H1 (cell line): ENCODE measurements around the gene TRIM45.

Source experiments
- CHD7 ChIP-seq: fragments of 300-600 bp; sonication (generic); IDR thresholded peaks from 2 replicates; pipeline ENCODE4 v1.7.1; 2012; ENCODE audit warnings: low read length, moderate library complexity, mild to moderate bottlenecking, inconsistent platforms; ENCODE audit not compliant: insufficient replicate concordance
- CTCF ChIP-seq, 3 experiments: IDR thresholded peaks; 1 replicate in 2 of 3; 2 replicates in 1 of 3; pipeline versions ENCODE4 v1.5.1 to v1.6.1; 2011; ENCODE audit warnings: low read length in 3 of 3, mild to moderate bottlenecking in 3 of 3, inconsistent platforms in 2 of 3, low read depth in 1 of 3, moderate library complexity in 1 of 3; ENCODE audit not compliant: insufficient read depth in 1 of 3; ENCODE audit errors: control extremely low read depth in 1 of 3
- EP300 ChIP-seq, 2 experiments: IDR thresholded peaks; 1 replicate in 1 of 2; 2 replicates in 1 of 2; pipeline ENCODE4 v1.6.1; 2011 to 2012; ENCODE audit warnings: low read depth in 2 of 2, low read length in 2 of 2, mild to moderate bottlenecking in 2 of 2, borderline replicate concordance in 1 of 2, inconsistent platforms in 1 of 2, moderate library complexity in 1 of 2
- EZH2 ChIP-seq: fragments of 200-600 bp; sonication (generic); IDR thresholded peaks from 2 replicates; pipeline ENCODE4 v1.7.1; 2012; ENCODE audit warnings: low read depth, mild to moderate bottlenecking, moderate library complexity, low read length, inconsistent platforms; ENCODE audit not compliant: severe bottlenecking
- JUN ChIP-seq: IDR thresholded peaks from 2 replicates; pipeline ENCODE4 v1.6.1; 2011; ENCODE audit warnings: low read depth, mild to moderate bottlenecking, improper control_type of control experiment, low read length
- MAX ChIP-seq: IDR thresholded peaks from 2 replicates; pipeline ENCODE4 v1.6.1; 2012; ENCODE audit warnings: inconsistent platforms
- POLR2A ChIP-seq, 2 experiments: IDR thresholded peaks; 1 replicate in 1 of 2; 2 replicates in 1 of 2; pipeline ENCODE4 v1.6.1; 2011; ENCODE audit warnings: low read depth in 2 of 2, low read length in 2 of 2, mild to moderate bottlenecking in 2 of 2; ENCODE audit errors: control extremely low read depth in 1 of 2
- POLR2AphosphoS5 ChIP-seq: IDR thresholded peaks from 2 replicates; pipeline ENCODE4 v1.6.1; 2011; ENCODE audit warnings: low read depth, low read length
- RFX5 ChIP-seq: IDR thresholded peaks from 2 replicates; pipeline ENCODE4 v1.6.1; 2011; ENCODE audit warnings: low read depth, low read length, improper control_type of control experiment, borderline replicate concordance
- TAF1 ChIP-seq: IDR thresholded peaks from 2 replicates; pipeline ENCODE4 v1.6.1; 2011; ENCODE audit warnings: mild to moderate bottlenecking, low read depth, low read length
- YY1 ChIP-seq: IDR thresholded peaks from 2 replicates; pipeline ENCODE4 v1.6.1; 2011; ENCODE audit warnings: low read depth, mild to moderate bottlenecking, low read length
- TF ChIP-seq, protein P1 (sequence below): IDR thresholded peaks from 2 replicates; pipeline ENCODE4 v1.6.1; 2011; ENCODE audit warnings: low read length, improper control_type of control experiment

GRCh38 chr1:117120774-117121588 lies 568 bp downstream of the TRIM45 start:
- TF ChIP-seq, protein P1, sequence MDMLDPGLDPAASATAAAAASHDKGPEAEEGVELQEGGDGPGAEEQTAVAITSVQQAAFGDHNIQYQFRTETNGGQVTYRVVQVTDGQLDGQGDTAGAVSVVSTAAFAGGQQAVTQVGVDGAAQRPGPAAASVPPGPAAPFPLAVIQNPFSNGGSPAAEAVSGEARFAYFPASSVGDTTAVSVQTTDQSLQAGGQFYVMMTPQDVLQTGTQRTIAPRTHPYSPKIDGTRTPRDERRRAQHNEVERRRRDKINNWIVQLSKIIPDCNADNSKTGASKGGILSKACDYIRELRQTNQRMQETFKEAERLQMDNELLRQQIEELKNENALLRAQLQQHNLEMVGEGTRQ = no peak
- TF ChIP-seq RFX5 (no peak), CTCF (IDR thresholded peaks at IDR 0.05; ENCODE audit: control extremely low read depth in 1 of 3, insufficient read depth in 1 of 3, low read depth in 1 of 3, low read length in 3 of 3) (no peak), CHD7 (no peak), POLR2AphosphoS5 (no peak), EP300 (IDR thresholded peaks at IDR 0.05; ENCODE audit: borderline replicate concordance in 1 of 2, low read depth in 2 of 2, low read length in 2 of 2) (no peak), MAX (peak; percentile 57; the same call in 1 of the 2 replicates), JUN (no peak), YY1 (no peak), TAF1 (no peak), EZH2 (no peak), POLR2A (IDR thresholded peaks at IDR 0.05; ENCODE audit: control extremely low read depth in 1 of 2, low read depth in 2 of 2, low read length in 2 of 2) (no peak)
